WTC11 (cell line): ENCODE measurements around the gene MPC1.

ENCODE experiments used
- CTCF ChIP-seq: fragments of 200-600 bp; IDR thresholded peaks from 2 replicates; pipeline ENCODE4 v1.8.0; 2022; ENCODE audit warnings: antibody characterized with exemption
- ESRRA ChIP-seq: sonication (generic); formaldehyde crosslinking; IDR thresholded peaks from 2 replicates; pipeline ENCODE4 v1.8.1; 2022; ENCODE audit warnings: mild to moderate bottlenecking, missing genetic modification reagents, borderline replicate concordance
- ETV6 ChIP-seq: sonication (generic); formaldehyde crosslinking; IDR thresholded peaks from 2 replicates; pipeline ENCODE4 v1.8.1; 2022; ENCODE audit warnings: mild to moderate bottlenecking, missing genetic modification reagents
- JUN ChIP-seq: sonication (generic); formaldehyde crosslinking; IDR thresholded peaks from 2 replicates; pipeline ENCODE4 v1.8.0; 2023; ENCODE audit warnings: mild to moderate bottlenecking, missing genetic modification reagents
- MAX ChIP-seq: sonication (generic); formaldehyde crosslinking; IDR thresholded peaks from 2 replicates; pipeline ENCODE4 v1.8.0; 2022; ENCODE audit warnings: mild to moderate bottlenecking, missing genetic modification reagents
- NR2C2 ChIP-seq: sonication (generic); formaldehyde crosslinking; IDR thresholded peaks from 2 replicates; pipeline ENCODE4 v1.8.0; 2022; ENCODE audit warnings: mild to moderate bottlenecking, missing genetic modification reagents
- TCF7 ChIP-seq: sonication (generic); formaldehyde crosslinking; IDR thresholded peaks from 2 replicates; pipeline ENCODE4 v1.8.0; 2022; ENCODE audit warnings: mild to moderate bottlenecking, low read depth, missing genetic modification reagents, moderate library complexity
- ZBTB21 ChIP-seq: sonication (generic); formaldehyde crosslinking; IDR thresholded peaks from 2 replicates; pipeline ENCODE4 v1.8.1; 2023; ENCODE audit warnings: mild to moderate bottlenecking, missing genetic modification reagents, borderline replicate concordance
- ZBTB43 ChIP-seq: sonication (generic); formaldehyde crosslinking; IDR thresholded peaks from 2 replicates; pipeline ENCODE4 v1.8.1; 2023; ENCODE audit warnings: mild to moderate bottlenecking, missing genetic modification reagents
- TF ChIP-seq, protein P1 (sequence below): sonication (generic); formaldehyde crosslinking; IDR thresholded peaks from 2 replicates; pipeline ENCODE4 v1.8.1; 2022; ENCODE audit warnings: low read depth, mild to moderate bottlenecking, moderate library complexity, missing genetic modification reagents, borderline replicate concordance
- TF ChIP-seq, protein P2 (sequence below): sonication (generic); formaldehyde crosslinking; IDR thresholded peaks from 2 replicates; pipeline ENCODE4 v1.8.1; 2023; ENCODE audit warnings: mild to moderate bottlenecking, missing genetic modification reagents, moderate library complexity

DNA sequence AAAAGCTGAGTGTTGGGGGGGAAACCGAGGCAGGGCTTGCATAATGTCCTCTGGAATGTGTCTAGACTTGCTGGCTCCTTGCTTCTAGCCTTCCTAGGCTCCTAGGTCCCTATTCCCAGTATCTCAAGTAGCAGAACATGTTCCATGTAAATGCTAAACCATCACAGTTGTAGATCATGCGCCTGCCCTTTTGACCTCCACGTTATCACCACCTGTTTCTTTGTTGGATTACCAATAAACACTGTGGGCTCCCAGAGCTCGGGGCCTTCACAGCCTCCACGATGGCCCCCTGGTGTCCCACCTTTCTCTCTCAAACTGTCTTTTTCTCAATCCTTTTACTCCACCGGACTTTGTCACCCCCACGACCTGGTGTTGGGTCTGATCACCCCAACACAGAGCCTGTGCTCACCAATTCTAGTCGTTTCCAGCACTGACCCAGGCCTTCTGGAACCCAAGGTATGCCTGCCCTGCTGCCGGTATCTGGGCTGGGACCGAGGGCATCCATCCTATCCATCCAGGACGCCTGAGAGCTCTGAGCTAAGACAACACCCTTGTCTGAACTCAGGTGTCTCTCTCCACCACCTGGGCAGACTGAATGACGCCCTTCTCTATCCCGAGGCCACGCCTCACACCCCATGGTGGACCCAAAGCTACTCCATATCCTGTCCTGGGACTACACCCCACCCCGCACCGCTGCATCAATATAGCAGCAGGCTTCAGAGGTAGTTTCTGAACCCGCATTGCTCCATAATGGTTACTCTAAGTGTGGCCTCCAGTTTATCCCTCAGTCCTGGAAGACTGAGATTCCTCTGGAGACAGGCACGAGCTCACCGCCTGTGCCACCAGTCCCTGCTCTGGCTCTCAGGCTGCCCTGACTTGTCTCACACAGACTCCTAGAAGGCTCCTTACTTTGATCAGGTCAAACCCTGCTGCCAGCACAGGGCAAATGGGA, 65.2 kb downstream of the MPC1 start:
- no peak for TF ChIP-seq CTCF
- no peak for TF ChIP-seq ZBTB21 (CRISPR knock-in tag)
- no peak for TF ChIP-seq ETV6
- TF ChIP-seq, protein P1, sequence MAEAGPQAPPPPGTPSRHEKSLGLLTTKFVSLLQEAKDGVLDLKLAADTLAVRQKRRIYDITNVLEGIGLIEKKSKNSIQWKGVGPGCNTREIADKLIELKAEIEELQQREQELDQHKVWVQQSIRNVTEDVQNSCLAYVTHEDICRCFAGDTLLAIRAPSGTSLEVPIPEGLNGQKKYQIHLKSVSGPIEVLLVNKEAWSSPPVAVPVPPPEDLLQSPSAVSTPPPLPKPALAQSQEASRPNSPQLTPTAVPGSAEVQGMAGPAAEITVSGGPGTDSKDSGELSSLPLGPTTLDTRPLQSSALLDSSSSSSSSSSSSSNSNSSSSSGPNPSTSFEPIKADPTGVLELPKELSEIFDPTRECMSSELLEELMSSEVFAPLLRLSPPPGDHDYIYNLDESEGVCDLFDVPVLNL (CRISPR knock-in tag): no peak
- TF ChIP-seq NR2C2: no peak
- no peak for TF ChIP-seq ESRRA (CRISPR knock-in tag)
- no peak for TF ChIP-seq MAX
- TF ChIP-seq, protein P2, sequence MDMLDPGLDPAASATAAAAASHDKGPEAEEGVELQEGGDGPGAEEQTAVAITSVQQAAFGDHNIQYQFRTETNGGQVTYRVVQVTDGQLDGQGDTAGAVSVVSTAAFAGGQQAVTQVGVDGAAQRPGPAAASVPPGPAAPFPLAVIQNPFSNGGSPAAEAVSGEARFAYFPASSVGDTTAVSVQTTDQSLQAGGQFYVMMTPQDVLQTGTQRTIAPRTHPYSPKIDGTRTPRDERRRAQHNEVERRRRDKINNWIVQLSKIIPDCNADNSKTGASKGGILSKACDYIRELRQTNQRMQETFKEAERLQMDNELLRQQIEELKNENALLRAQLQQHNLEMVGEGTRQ: no peak
- TF ChIP-seq TCF7 (CRISPR knock-in tag): no peak
- TF ChIP-seq ZBTB43 (CRISPR knock-in tag): no peak
- TF ChIP-seq JUN: no peak
